DOHH2 (cell line): ENCODE measurements around the gene SIPA1L3.
"Not testable (repeated sequence)": the region's sequence is repeated elsewhere in the genome, so short reads cannot be mapped to it uniquely, and the experiment has no call there.

ENCODE experiments used
- H3F3A ChIP-seq: fragments of 200-600 bp; sonication (generic), shearing (Covaris generic); 2 replicates; pipeline ENCODE4 v1.6.0; 2016; ENCODE audit warnings: antibody characterized with exemption, mild to moderate bottlenecking; ENCODE audit not compliant: control insufficient read depth, insufficient read depth
- H3K27ac ChIP-seq: fragments of 200-600 bp; sonication (generic); 2 replicates; pipeline ENCODE4 v1.5.1; 2014; ENCODE audit warnings: low read depth, mild to moderate bottlenecking, low read length, moderate library complexity
- H3K27me3 ChIP-seq: fragments of 200-600 bp; sonication (generic); 2 replicates; pipeline ENCODE4 v1.6.1; 2014; ENCODE audit warnings: mild to moderate bottlenecking, low read length, mixed read lengths; ENCODE audit not compliant: control insufficient read depth
- H3K36me3 ChIP-seq: fragments of 200-600 bp; sonication (generic); 2 replicates; pipeline ENCODE4 v1.6.1; 2014; ENCODE audit warnings: mild to moderate bottlenecking, low read length, moderate library complexity, mixed read lengths; ENCODE audit not compliant: control insufficient read depth
- H3K4me1 ChIP-seq: fragments of 200-600 bp; sonication (generic); 2 replicates; pipeline ENCODE4 v1.6.1; 2014; ENCODE audit warnings: mild to moderate bottlenecking, low read length, mixed read lengths; ENCODE audit not compliant: control insufficient read depth
- H3K4me2 ChIP-seq: fragments of 200-600 bp; sonication (generic); 2 replicates; pipeline ENCODE4 v1.6.0; 2014; ENCODE audit warnings: mild to moderate bottlenecking, low read length, moderate library complexity
- H3K4me3 ChIP-seq: fragments of 200-600 bp; sonication (generic); 2 replicates; pipeline ENCODE4 v1.5.1; 2014; ENCODE audit warnings: mild to moderate bottlenecking, low read length, mixed read lengths
- H3K79me2 ChIP-seq: fragments of 200-600 bp; sonication (generic); 2 replicates; pipeline ENCODE4 v1.6.1; 2014; ENCODE audit warnings: mild to moderate bottlenecking, low read length, mixed read lengths; ENCODE audit not compliant: control insufficient read depth
- H3K9me2 ChIP-seq: fragments of 200-600 bp; sonication (generic); replicated peaks from 2 replicates; pipeline ENCODE4 v1.6.1; 2014; ENCODE audit warnings: mild to moderate bottlenecking, low read length, mixed read lengths; ENCODE audit not compliant: control insufficient read depth
- H3K9me3 ChIP-seq: fragments of 200-600 bp; sonication (generic); 2 replicates; pipeline ENCODE4 v1.6.1; 2014; ENCODE audit warnings: antibody characterized with exemption, low read length, mixed read lengths; ENCODE audit not compliant: control insufficient read depth, insufficient read depth
- H4K20me1 ChIP-seq: fragments of 200-600 bp; sonication (generic); 2 replicates; pipeline ENCODE4 v1.6.0; 2014; ENCODE audit warnings: low read depth, mild to moderate bottlenecking, antibody characterized with exemption, low read length, moderate library complexity; ENCODE audit not compliant: control insufficient read depth, insufficient read depth
- EZH2phosphoT487 ChIP-seq: fragments of 200-600 bp; sonication (generic); IDR thresholded peaks from 2 replicates; pipeline ENCODE4 v1.6.1; 2017; ENCODE audit warnings: borderline replicate concordance, mild to moderate bottlenecking, antibody characterized with exemption, low read length, moderate library complexity, mixed read lengths
- TF ChIP-seq, protein P1 (sequence below): fragments of 200-600 bp; sonication (generic); IDR thresholded peaks from one replicate; pipeline ENCODE4 v1.5.1; 2014; ENCODE audit warnings: antibody characterized with exemption, mild to moderate bottlenecking, low read depth, low read length; ENCODE audit not compliant: poor library complexity, severe bottlenecking

SIPA1L3 gene

DNA sequence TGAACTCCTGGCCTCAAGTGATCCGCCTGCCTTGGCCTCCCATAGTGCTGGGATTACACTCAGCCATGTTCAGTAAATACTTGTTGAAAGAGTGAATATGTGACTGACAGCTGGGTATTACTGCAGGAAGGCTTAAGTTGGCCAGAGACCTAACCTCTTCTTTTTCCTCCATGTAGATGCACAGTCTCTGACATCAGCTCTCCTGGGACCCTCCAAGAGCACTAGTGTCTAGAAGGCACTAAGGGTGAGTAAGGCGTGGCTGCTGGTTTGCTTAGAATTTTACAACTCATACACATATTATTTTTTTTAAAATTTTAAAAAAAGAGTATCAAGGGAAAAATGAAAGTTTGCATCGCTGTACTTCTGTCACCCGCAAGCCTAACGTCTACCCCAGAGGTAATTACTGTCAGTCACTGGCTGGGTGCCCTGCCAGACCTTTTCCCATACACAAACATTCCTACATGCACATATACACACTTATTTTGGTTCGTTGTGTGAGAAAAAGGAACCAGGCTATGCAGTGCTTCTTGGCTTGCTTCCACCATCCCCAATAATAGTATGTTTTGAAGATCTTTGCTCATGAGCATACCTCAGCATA is 122.0 kb downstream of the SIPA1L3 start:
- no peaks in the 10 kb centered on the region for H3K9me2 ChIP-seq
- no peak overlapping the region for H3K27ac ChIP-seq
- no peaks in the 10 kb centered on the region for H4K20me1 ChIP-seq
- peaks cover 44% of the 10 kb centered on the region for H3K4me1 ChIP-seq
- peaks cover 12% of the 10 kb centered on the region for H3K36me3 ChIP-seq
- peaks cover 24% of the 10 kb centered on the region for H3K79me2 ChIP-seq
- H3K9me3 ChIP-seq = no peaks in the 10 kb centered on the region
- H3K4me3 ChIP-seq = no peak overlapping the region
- H3K27me3 ChIP-seq = no peaks in the 10 kb centered on the region
- peaks cover 6% of the 10 kb centered on the region; the same call in 1 of the 2 replicates for H3F3A ChIP-seq
- TF ChIP-seq, protein P1, sequence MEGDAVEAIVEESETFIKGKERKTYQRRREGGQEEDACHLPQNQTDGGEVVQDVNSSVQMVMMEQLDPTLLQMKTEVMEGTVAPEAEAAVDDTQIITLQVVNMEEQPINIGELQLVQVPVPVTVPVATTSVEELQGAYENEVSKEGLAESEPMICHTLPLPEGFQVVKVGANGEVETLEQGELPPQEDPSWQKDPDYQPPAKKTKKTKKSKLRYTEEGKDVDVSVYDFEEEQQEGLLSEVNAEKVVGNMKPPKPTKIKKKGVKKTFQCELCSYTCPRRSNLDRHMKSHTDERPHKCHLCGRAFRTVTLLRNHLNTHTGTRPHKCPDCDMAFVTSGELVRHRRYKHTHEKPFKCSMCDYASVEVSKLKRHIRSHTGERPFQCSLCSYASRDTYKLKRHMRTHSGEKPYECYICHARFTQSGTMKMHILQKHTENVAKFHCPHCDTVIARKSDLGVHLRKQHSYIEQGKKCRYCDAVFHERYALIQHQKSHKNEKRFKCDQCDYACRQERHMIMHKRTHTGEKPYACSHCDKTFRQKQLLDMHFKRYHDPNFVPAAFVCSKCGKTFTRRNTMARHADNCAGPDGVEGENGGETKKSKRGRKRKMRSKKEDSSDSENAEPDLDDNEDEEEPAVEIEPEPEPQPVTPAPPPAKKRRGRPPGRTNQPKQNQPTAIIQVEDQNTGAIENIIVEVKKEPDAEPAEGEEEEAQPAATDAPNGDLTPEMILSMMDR = no peak
- TF ChIP-seq EZH2phosphoT487 = no peak
- no peak overlapping the region for H3K4me2 ChIP-seq

DNA sequence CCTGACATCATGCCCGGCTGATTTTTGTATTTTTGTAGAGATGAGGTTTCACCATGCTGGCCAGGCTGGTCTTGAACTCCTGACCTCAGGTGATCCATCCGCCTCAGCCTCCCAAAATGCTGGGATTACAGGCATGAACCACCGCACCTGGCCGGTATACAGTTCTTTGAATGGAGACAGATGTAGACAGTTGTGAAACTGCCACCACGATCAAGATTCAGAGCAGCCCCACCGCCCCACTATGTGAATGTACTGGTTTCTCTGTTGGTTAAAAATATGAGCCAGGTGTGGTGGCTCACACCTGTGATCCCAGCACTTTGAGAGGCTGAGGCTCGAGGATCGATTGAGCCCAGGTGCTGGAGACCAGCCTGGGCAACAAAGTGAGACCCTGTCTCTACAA is 123.0 kb downstream of the SIPA1L3 start:
- not testable (repeated sequence) for H3K4me2 ChIP-seq, H4K20me1 ChIP-seq, H3K27ac ChIP-seq, H3K9me3 ChIP-seq, H3K4me3 ChIP-seq, H3F3A ChIP-seq, H3K9me2 ChIP-seq, H3K27me3 ChIP-seq
- Histone ChIP-seq H3K4me1 (peaks cover 46% of the 10 kb centered on the region), H3K36me3 (peaks cover 12% of the 10 kb centered on the region), H3K79me2 (peaks cover 31% of the 10 kb centered on the region)

GRCh38 chr19:38030686-38031422 is 123.8 kb downstream of the SIPA1L3 start:
- Histone ChIP-seq H3K9me2 (no peaks in the 10 kb centered on the region), H3K4me3 (no peak overlapping the region), H3K4me2 (peak overlapping the region; percentile 19; the same call in 1 of the 2 replicates), H3K27me3 (no peaks in the 10 kb centered on the region), H4K20me1 (0 out of 2 replicates have a peak, but pooled peaks cover 4% of the 10 kb centered on the region), H3K27ac (no peak overlapping the region), H3K4me1 (peaks cover 46% of the 10 kb centered on the region), H3F3A (peaks cover 6% of the 10 kb centered on the region; the same call in 1 of the 2 replicates), H3K36me3 (peaks cover 12% of the 10 kb centered on the region), H3K9me3 (no peaks in the 10 kb centered on the region), H3K79me2 (peaks cover 34% of the 10 kb centered on the region)
- TF ChIP-seq, protein P1 = no peak
- TF ChIP-seq EZH2phosphoT487 = no peak

- peaks cover 46% of the 10 kb centered on the region for H3K4me1 ChIP-seq
- H3K9me2 ChIP-seq = no peaks in the 10 kb centered on the region
- H3F3A ChIP-seq = peaks cover 6% of the 10 kb centered on the region; the same call in 1 of the 2 replicates
- peaks cover 12% of the 10 kb centered on the region for H3K36me3 ChIP-seq
- no peak for TF ChIP-seq EZH2phosphoT487
- TF ChIP-seq, protein P1 = no peak
- H3K4me3 ChIP-seq = no peak overlapping the region
- peaks cover 32% of the 10 kb centered on the region for H3K79me2 ChIP-seq
- no peak overlapping the region for H3K27ac ChIP-seq
- peak overlapping the region; percentile 19; the same call in 1 of the 2 replicates for H3K4me2 ChIP-seq
- 0 out of 2 replicates have a peak, but pooled peaks cover 4% of the 10 kb centered on the region for H4K20me1 ChIP-seq
- H3K9me3 ChIP-seq = no peaks in the 10 kb centered on the region
- no peaks in the 10 kb centered on the region for H3K27me3 ChIP-seq
These were observed 124.4 kb downstream of the SIPA1L3 start for GRCh38 chr19:38031423-38031770.
